ENCODE data around the gene METTL1.

The METTL1 gene

GRCh38 chr12:57810450-57810849, 38.5 kb upstream of the METTL1 start:
- TF ChIP-seq CTCF (IDR thresholded peaks at IDR 0.05; ENCODE audit: insufficient read depth, low read length, poor library complexity, severe bottlenecking) (no peak), EZH2phosphoT487 (conservative IDR thresholded peaks at IDR 0.05; ENCODE audit: low read length) (no peak)
- no peaks in the 10 kb centered on the region for H3K36me3 ChIP-seq (ENCODE audit: low read length)
- H3K4me2 ChIP-seq (ENCODE audit: low read depth, low read length, poor library complexity, severe bottlenecking), result no peak overlapping the region

GRCh38 chr12:57809425-57809824, 37.5 kb upstream of the METTL1 start:
- no peaks in the 10 kb centered on the region for H3K36me3 ChIP-seq (ENCODE audit: low read length)
- no peaks in the 10 kb centered on the region for H3K9me3 ChIP-seq (ENCODE audit: insufficient read depth, low read length)
- H3K27me3 ChIP-seq (ENCODE audit: low read length), result no peaks in the 10 kb centered on the region
- no peak overlapping the region for H3K4me3 ChIP-seq (ENCODE audit: insufficient read depth, low read length, poor library complexity, severe bottlenecking)
- TF ChIP-seq CTCF (IDR thresholded peaks at IDR 0.05; ENCODE audit: insufficient read depth, low read length, poor library complexity, severe bottlenecking), result no peak
- no peaks in the 10 kb centered on the region for H3K9me2 ChIP-seq (replicated peaks; ENCODE audit: insufficient read depth, low read length)
- H2AFZ ChIP-seq (ENCODE audit: low read depth, low read length, severe bottlenecking), result no peak overlapping the region
- no peaks in the 10 kb centered on the region for H4K20me1 ChIP-seq (ENCODE audit: low read depth, low read length)
- H3K27ac ChIP-seq (ENCODE audit: low read depth, low read length), result no peak overlapping the region
- H3K79me2 ChIP-seq (ENCODE audit: insufficient read depth, low read length), result no peaks in the 10 kb centered on the region
- H3K9ac ChIP-seq (ENCODE audit: low read length), result no peak overlapping the region
- no peaks in the 10 kb centered on the region for H3F3A ChIP-seq (ENCODE audit: insufficient read depth)
- no peak overlapping the region for H3K4me2 ChIP-seq (ENCODE audit: low read depth, low read length, poor library complexity, severe bottlenecking)

More at GRCh38 chr12:57810450-57810849, 38.5 kb upstream of the METTL1 start:
- no peak overlapping the region for H2AFZ ChIP-seq (ENCODE audit: low read depth, low read length, severe bottlenecking)
- no peaks in the 10 kb centered on the region for H4K20me1 ChIP-seq (ENCODE audit: low read depth, low read length)
- H3K27me3 ChIP-seq (ENCODE audit: low read length), result no peaks in the 10 kb centered on the region
- H3K27ac ChIP-seq (ENCODE audit: low read depth, low read length), result no peak overlapping the region
- no peaks in the 10 kb centered on the region for H3K9me3 ChIP-seq (ENCODE audit: insufficient read depth, low read length)
- H3K9me2 ChIP-seq (replicated peaks; ENCODE audit: insufficient read depth, low read length), result no peaks in the 10 kb centered on the region
- H3K79me2 ChIP-seq (ENCODE audit: insufficient read depth, low read length), result no peaks in the 10 kb centered on the region
- no peak overlapping the region for H3K4me3 ChIP-seq (ENCODE audit: insufficient read depth, low read length, poor library complexity, severe bottlenecking)
- no peak overlapping the region for H3K9ac ChIP-seq (ENCODE audit: low read length)
- H3F3A ChIP-seq (ENCODE audit: insufficient read depth), result no peaks in the 10 kb centered on the region

- H2AFZ ChIP-seq (ENCODE audit: low read depth, low read length, severe bottlenecking), result no peak overlapping the region
- H3F3A ChIP-seq (ENCODE audit: insufficient read depth), result no peaks in the 10 kb centered on the region
- H3K36me3 ChIP-seq (ENCODE audit: low read length), result no peaks in the 10 kb centered on the region
- no peaks in the 10 kb centered on the region for H4K20me1 ChIP-seq (ENCODE audit: low read depth, low read length)
- no peak overlapping the region for H3K4me3 ChIP-seq (ENCODE audit: insufficient read depth, low read length, poor library complexity, severe bottlenecking)
- H3K9me3 ChIP-seq (ENCODE audit: insufficient read depth, low read length), result no peaks in the 10 kb centered on the region
- H3K9ac ChIP-seq (ENCODE audit: low read length), result no peak overlapping the region
- no peaks in the 10 kb centered on the region for H3K9me2 ChIP-seq (replicated peaks; ENCODE audit: insufficient read depth, low read length)
- no peaks in the 10 kb centered on the region for H3K79me2 ChIP-seq (ENCODE audit: insufficient read depth, low read length)
- no peak overlapping the region for H3K4me2 ChIP-seq (ENCODE audit: low read depth, low read length, poor library complexity, severe bottlenecking)
- no peak for TF ChIP-seq EZH2phosphoT487 (conservative IDR thresholded peaks at IDR 0.05; ENCODE audit: low read length)
- TF ChIP-seq CTCF (IDR thresholded peaks at IDR 0.05; ENCODE audit: insufficient read depth, low read length, poor library complexity, severe bottlenecking), result no peak
- H3K27ac ChIP-seq (ENCODE audit: low read depth, low read length), result no peak overlapping the region
- no peaks in the 10 kb centered on the region for H3K27me3 ChIP-seq (ENCODE audit: low read length)
Observed at GRCh38 chr12:57808351-57808750, 36.4 kb upstream of the METTL1 start.

GRCh38 chr12:57807285-57807684, 35.4 kb upstream of the METTL1 start:
- H3K4me3 ChIP-seq (ENCODE audit: insufficient read depth, low read length, poor library complexity, severe bottlenecking), result no peak overlapping the region
- H3K9me3 ChIP-seq (ENCODE audit: insufficient read depth, low read length), result no peaks in the 10 kb centered on the region
- H3K27me3 ChIP-seq (ENCODE audit: low read length), result no peaks in the 10 kb centered on the region
- no peaks in the 10 kb centered on the region for H4K20me1 ChIP-seq (ENCODE audit: low read depth, low read length)
- H3K36me3 ChIP-seq (ENCODE audit: low read length), result no peaks in the 10 kb centered on the region
- no peak overlapping the region for H2AFZ ChIP-seq (ENCODE audit: low read depth, low read length, severe bottlenecking)
- no peak overlapping the region for H3K27ac ChIP-seq (ENCODE audit: low read depth, low read length)
- H3F3A ChIP-seq (ENCODE audit: insufficient read depth), result no peaks in the 10 kb centered on the region
- TF ChIP-seq CTCF (IDR thresholded peaks at IDR 0.05; ENCODE audit: insufficient read depth, low read length, poor library complexity, severe bottlenecking), result no peak
- no peak for TF ChIP-seq EZH2phosphoT487 (conservative IDR thresholded peaks at IDR 0.05; ENCODE audit: low read length)
- no peaks in the 10 kb centered on the region for H3K9me2 ChIP-seq (replicated peaks; ENCODE audit: insufficient read depth, low read length)
- no peaks in the 10 kb centered on the region for H3K79me2 ChIP-seq (ENCODE audit: insufficient read depth, low read length)
- H3K4me2 ChIP-seq (ENCODE audit: low read depth, low read length, poor library complexity, severe bottlenecking), result no peak overlapping the region
- H3K9ac ChIP-seq (ENCODE audit: low read length), result no peak overlapping the region

Measured in SU-DHL-6 (cell line).